Gastroesophageal sphincter (tissue), 3 donors: ENCODE data around the gene CACNB4.

Experiments used
- CTCF ChIP-seq, 4 experiments: fragments of 200-600 bp in 2 of 4; fragments of 450-650 bp in 2 of 4; sonication (generic) in 1 of 4; IDR thresholded peaks; one replicate each; pipeline ENCODE4 v1.5.1; 2017 to 2019; ENCODE audit warnings: antibody characterized with exemption in 4 of 4, mild to moderate bottlenecking in 2 of 4, moderate library complexity in 2 of 4
- POLR2AphosphoS5 ChIP-seq: sonication (generic); formaldehyde crosslinking; IDR thresholded peaks from one replicate; pipeline ENCODE4 v1.6.1; 2017; ENCODE audit warnings: antibody characterized with exemption

DNA sequence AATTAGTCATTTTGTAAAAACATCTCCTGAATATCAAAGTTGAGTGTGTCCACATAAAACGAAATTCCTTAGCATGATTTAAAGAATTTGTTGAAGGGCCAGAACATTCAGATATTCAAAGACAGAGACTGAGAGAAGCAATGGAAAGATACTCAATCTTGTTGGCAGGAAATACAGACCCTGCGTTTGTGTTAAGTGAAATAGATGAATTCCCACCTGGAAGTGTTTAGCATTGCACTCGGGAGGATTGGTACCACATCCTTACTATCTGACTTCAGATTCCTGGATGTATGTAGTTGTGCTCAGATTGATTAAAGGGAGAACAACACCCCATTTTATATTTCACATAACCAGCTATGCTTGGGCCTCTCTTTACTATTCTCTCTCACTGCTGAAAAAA, 260.9 kb downstream of the CACNB4 start:
- TF ChIP-seq CTCF (IDR thresholded peaks at IDR 0.05), result no peak
- no peak for TF ChIP-seq POLR2AphosphoS5
